Tongue (tissue), 2 donors: ENCODE results near the gene SLIT3. TPM values are rescaled to one million over a fixed set of nuclear protein-coding genes. Genes with fewer than 3 reads are reported as not detected.
"Not testable (repeated sequence)": the region's sequence is repeated elsewhere in the genome, so short reads cannot be mapped to it uniquely, and the experiment has no call there.

ENCODE experiments used
- DNase-seq: peaks from one replicate; pipeline ENCODE4 v3.0.0-alpha.2; 2015
- total RNA-seq: library from RNA; depleted of rRNA; stranded (reverse); fragments of >200 nt; gene quantifications from one replicate; pipeline ENCODE4 v1.2.3, GENCODE V29; 2014

Gene SLIT3
- total RNA-seq, 1 donor from 2014 or later = 21.4 TPM

DNA sequence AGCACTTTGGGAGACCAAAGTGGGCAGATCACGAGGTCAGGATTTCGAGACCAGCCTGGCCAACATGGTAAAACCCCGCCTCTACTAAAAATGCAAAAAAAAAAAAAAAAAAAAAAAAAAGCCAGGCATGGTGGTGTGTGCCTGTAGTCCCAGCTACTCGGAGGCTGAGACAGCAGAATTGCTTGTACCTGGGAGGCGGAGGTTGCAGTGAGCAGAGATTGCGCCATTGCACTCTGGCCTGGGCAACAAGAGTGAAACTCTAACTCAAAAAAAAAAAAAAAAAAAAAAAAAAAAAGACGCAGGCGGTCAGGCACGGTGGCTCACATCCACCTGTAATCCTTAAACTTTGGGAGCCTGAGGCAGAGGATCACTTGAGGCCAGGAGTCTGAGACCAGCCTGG, 160.7 kb downstream of the SLIT3 start:
- not testable (repeated sequence) for DNase-seq

- peak; percentile 25 for DNase-seq
Measured at GRCh38 chr5:169139480-169140050, 161.4 kb downstream of the SLIT3 start.

- DNase-seq = no peak
Measured at GRCh38 chr5:169133531-169133930, 167.4 kb downstream of the SLIT3 start.

DNA sequence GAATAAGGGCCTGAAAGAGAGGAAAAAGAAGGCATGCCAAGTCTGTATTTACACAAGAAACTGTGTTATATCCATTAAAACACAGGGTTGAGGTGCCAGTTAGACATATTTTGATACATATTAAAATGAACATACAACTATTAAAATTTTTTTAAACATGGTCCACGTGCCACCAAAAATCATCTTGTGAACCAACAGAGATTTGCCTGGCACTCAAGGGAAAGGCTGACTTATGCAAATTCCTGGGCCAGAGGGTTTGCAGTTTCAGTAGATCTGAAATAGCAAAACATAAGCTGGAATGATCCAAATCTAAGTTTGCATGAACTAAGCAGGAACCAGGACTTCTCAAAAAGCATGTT, 168.7 kb downstream of the SLIT3 start:
- DNase-seq = no peak

DNA sequence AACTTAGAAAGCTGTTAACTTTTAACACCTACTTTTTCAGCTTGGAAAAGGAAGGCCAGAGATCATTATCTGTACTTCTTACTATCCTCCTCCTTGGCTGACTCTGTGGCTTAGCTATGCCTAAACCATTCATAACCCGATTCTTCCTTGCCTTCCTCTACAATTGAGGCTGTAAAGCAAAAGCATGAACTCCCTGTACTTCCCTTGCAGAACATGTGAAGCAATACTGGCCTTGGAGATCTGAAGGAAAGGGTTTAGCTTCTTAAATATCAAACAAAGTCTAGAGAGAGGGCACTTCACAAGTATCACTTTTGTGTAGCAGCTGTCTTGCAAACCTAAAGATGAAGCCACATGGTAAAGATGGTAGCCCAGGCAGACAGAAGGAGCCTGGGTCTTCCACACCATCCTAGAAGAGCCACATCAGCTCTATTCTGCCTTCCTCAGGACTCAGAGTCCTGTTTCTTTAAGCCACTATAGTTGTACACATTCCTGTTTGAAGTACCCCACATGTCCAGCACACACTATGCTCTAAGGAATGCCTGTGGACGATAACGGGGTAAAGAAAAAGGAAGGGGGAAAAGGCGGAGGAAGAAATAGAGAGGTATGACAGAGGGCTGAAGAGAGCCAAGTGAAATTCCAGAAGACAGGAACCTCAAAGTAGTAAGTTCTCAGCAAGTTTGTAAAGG, 169.2 kb downstream of the SLIT3 start:
- no peak for DNase-seq

DNA sequence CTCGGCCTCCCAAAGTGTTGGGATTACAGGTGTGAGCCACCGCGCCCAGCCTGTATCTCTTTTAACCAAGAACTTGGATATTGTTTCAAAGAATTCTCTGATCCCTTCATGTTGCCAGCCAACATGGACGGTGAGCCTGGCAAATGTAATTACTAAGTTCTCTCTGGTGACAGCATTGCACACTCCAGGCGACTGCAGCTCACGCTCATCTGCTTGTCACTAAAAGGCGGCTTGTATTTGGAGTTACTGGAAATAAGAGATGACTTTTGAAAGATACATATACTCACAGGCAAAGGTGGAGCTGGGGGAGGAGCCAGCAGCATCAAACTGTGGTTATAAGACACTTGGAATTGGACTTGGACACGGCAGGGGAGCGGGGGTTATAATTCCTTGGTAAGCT, 172.3 kb downstream of the SLIT3 start:
- DNase-seq = no peak

GRCh38 chr5:169127431-169127830, 173.5 kb downstream of the SLIT3 start:
- DNase-seq = no peak

GRCh38 chr5:169126481-169127021, 174.4 kb downstream of the SLIT3 start:
- no peak for DNase-seq

DNA sequence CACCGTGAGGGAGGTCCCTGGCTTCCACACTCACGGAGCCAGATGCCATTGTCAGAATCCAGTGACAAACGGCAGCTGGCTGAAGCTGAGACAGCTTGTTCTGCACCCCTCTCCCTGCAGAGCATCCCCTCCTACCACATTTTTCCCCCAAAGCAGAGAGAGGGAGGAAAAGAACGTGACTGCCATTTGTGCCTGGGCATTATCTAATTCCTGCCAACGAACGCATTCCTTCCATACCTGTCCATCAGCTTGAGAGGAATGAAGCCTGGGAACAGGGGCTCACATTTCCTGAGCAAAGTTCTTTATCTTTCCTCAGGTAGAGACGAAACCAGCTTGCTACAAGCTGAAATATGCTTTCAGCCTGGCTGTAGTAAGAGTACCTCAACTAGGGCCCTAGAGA, 175.4 kb downstream of the SLIT3 start:
- no peak for DNase-seq

- DNase-seq = no peak
Measured at GRCh38 chr5:169122951-169123350, 178.0 kb downstream of the SLIT3 start.

- no peak for DNase-seq
Measured at GRCh38 chr5:169121630-169122420, 179.1 kb downstream of the SLIT3 start.

DNA sequence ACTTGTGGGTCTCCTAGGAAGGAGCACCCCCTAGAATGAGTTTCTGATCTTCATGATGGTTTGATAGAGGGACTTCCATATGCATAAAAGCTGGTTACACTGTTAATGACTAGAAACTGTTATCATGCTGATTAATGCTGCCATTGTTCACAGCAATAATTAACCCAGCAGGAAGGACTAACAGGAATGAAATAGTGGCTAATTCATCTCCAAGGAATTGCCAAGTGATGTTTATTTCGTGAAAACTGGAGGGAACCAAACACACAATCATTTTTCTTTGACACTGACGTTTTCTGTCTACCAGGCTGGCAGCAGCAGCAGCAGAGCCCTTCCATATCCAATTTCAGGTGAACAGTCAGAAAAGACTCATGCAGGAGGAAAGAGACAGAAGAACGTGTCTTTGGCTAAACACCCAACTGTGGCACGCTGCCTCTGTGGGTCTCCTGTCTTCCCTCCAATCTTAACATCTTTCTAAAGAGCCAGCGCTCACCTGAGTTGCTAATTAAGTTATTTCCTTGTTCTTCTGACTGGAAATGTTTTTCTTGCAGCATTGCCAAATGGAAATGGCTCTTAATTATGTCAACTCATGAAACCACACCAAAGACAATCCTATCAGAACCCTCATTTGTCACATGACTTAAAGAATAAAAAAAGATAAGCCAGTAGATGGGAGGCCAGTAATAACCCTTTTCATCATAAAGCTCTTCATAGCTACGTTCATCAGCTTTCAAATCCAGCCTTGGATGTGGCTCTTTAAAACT, 181.5 kb downstream of the SLIT3 start:
- no peak for DNase-seq

DNA sequence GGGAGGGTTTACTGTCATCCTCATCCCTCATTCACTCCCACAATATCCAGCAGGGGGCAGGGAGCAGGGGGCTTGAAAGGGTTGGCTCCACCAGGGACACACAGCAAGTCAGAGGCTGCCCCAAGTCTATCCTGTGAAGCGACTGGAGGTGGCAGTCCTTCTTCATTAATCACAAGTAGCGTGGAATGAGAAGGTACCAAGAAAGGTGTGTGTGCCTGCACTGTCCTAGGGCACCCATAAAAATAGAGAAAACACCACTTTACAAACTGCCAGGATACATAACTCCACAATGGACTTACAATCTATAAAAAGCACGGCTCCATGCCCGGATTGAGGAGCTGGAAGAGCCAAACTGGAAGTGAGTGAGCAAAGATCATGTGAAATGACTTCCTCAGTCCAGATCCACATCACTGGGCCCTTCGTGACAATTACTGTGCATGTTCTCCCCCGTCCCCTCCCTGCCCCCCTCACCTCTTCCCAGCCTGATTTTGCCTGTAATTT, 183.9 kb downstream of the SLIT3 start:
- DNase-seq = no peak

- DNase-seq = no peak
Measured at GRCh38 chr5:169115461-169116124, 185.3 kb downstream of the SLIT3 start.

GRCh38 chr5:169114466-169115065, 186.4 kb downstream of the SLIT3 start:
- no peak for DNase-seq

GRCh38 chr5:169112016-169112415, 188.9 kb downstream of the SLIT3 start:
- no peak for DNase-seq

DNA sequence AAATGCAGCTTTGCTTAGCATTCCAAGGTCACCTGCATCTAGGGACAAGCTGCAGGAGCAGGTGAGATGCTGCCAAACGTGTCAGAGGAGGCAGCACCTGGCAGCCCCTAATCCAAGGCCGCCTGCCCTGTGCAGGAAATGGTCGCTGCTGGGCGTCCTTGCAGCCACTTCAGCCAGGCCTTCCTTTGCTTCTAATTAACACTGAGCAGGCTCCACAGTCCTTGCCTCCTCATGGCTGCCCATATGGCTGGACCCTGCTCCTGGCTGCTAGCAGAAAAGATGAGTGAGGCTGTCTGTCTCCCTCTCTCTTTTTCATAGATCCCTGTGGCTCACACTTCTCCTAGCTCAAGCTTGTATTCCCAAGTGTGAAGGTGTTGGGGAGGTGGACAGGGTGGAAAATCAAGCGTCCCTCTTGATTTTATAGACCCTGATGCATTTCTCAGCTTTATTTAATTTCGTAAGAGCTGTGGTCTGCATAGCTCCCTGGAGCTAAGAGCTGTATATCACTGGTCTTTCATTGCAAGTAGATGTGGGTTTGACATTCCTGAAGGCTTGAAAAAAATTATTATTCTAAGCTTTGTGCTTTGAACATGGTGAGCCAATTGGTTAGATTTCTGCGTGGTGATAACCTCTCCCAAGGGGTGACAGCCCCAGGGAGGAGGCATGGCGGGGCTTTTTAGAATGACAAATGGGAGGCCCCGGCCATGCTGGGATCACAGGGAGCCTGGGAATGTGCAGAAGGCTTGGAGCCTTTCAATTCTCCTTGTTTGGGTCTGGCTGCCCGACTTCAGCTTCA, 193.8 kb downstream of the SLIT3 start:
- no peak for DNase-seq

DNA sequence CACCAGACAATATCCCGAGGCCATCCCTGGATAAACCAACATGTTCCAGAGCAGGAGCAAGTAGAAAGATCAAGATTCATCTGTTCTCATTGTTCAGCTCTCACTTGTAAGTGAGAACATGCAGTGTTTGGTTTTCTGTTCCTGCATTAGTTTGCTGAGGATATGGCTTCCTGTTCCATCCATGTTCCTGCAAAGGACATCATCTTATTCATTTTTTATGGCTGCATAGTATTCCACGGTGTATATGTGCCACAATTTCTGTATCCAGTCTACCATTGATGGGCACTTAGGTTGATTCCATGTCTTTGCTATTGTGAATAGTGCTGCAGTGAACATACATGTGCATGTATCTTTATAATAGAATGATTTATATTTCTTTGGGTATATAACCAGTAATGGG, 195.4 kb downstream of the SLIT3 start:
- DNase-seq = not testable (repeated sequence)

- no peak for DNase-seq
Measured at GRCh38 chr5:169104937-169105494, 195.9 kb downstream of the SLIT3 start.

- no peak for DNase-seq
Measured at GRCh38 chr5:169103586-169104181, 197.3 kb downstream of the SLIT3 start.
